ENCODE data around the gene PAK1.

Gene PAK1

GRCh38 chr11:77435972-77436371, 37.9 kb downstream of the PAK1 start:
- no peak for DNase-seq (ENCODE audit: low spot score)

- DNase-seq (ENCODE audit: low spot score) = no peak
Measured at GRCh38 chr11:77431813-77432212, 42.1 kb downstream of the PAK1 start.

- no peak for DNase-seq (ENCODE audit: low spot score)
Measured at GRCh38 chr11:77428598-77428997, 45.3 kb downstream of the PAK1 start.

DNA sequence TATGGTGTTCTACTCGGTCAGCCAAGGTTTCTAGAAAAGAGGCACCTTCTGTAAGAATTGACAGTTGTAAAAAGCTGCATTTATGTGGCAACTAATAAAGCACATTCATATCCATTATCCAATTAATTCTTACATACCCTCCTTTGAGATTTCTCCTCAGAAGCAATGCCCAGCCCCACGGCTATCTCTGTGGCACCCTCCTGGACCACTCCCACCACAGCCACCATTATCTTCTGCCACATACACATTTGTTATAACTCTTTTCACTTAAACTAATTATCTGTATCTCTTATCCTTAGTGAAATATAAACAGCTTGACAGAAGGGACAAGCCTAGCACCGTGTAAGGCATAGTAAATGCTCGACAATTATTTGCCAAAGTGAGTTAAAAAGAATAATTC, 48.5 kb downstream of the PAK1 start:
- DNase-seq (ENCODE audit: low spot score) = no peak

GRCh38 chr11:77424644-77425043, 49.2 kb downstream of the PAK1 start:
- no peak for DNase-seq (ENCODE audit: low spot score)

- no peak for DNase-seq (ENCODE audit: low spot score)
Measured at GRCh38 chr11:77423624-77424023, 50.3 kb downstream of the PAK1 start.

- DNase-seq (ENCODE audit: low spot score) = no peak
Measured at GRCh38 chr11:77422687-77423086, 51.2 kb downstream of the PAK1 start.

- DNase-seq (ENCODE audit: low spot score) = no peak
Measured at GRCh38 chr11:77421041-77421723, 52.7 kb downstream of the PAK1 start.

DNA sequence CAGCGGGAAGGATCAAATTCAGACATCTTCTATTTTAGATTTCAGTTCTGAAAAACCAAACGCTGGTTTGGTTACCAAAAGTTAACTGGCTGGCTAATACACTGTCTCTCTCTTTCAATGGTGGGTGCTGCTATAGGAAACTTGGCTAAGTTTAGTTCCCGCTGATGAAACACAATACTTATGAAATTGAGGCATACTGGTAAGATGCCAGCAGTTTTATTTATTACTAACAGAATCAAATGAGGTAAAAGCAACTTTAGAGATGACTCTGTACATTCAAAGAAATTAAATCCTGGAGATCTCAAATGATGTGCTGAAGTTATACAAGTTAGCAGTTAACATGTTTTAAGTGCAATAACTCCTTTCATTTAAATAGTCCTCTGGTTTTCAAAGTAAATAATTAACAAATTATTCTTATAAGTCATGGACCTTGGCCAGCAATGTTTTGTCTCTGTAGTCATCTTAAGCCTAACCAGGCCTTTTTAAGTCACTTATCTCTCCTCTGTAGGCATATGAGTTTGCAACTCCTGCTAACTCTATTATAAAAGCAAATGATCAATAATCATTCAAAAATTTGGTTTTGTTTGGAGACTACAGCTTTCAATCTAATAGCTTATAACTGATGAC, 54.8 kb downstream of the PAK1 start:
- DNase-seq (ENCODE audit: low spot score) = no peak

GRCh38 chr11:77418155-77418970, 55.5 kb downstream of the PAK1 start:
- no peak for DNase-seq (ENCODE audit: low spot score)

DNA sequence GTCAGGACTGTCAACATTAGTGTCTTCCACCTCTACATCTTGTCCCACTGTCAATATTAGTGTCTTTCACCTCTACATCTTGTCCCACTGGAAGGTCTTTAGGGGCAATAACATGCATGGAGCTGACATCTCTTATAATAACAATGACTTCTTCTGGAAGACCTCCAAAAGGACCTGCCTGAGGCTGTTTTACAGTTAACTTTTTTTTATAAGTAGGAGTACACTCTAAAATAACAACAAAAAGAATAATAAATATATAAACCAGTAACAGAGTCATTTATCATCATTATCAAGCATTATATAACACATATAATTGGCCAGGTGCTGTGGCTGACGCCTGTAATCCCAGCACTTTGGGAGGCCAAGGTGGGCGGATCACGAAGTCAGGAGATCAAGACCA, 57.5 kb downstream of the PAK1 start:
- no peak for DNase-seq (ENCODE audit: low spot score)

DNA sequence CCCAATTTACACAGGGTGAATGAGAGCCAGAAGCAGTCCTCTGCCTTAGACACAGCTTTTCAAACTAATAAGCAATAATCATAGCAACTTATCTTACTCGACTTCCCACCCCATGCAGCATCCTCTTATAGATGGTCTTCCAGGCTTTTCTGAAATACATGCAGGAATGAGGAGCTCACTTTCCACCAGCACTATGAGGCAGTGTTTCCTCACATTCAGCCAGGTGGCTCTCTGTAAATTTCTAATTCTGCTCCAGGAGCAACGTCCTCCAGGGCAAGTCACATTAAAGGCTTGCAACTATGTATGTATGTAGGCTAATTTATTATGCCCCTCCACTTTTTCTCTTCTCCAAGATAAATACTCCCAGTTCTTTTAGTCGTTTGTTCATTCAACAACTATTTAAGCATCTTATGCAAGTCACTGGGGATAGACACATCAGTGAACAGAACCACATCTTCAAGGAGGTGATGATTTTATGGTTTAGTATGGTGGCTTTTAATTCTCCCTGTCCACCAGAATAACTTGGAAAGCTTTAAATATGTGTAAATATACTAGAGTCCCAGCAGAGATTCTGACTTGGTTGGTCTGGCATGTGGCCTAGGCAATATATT, 59.9 kb downstream of the PAK1 start:
- DNase-seq (ENCODE audit: low spot score) = no peak

- DNase-seq (ENCODE audit: low spot score) = no peak
Measured at GRCh38 chr11:77412814-77413213, 61.1 kb downstream of the PAK1 start.

DNA sequence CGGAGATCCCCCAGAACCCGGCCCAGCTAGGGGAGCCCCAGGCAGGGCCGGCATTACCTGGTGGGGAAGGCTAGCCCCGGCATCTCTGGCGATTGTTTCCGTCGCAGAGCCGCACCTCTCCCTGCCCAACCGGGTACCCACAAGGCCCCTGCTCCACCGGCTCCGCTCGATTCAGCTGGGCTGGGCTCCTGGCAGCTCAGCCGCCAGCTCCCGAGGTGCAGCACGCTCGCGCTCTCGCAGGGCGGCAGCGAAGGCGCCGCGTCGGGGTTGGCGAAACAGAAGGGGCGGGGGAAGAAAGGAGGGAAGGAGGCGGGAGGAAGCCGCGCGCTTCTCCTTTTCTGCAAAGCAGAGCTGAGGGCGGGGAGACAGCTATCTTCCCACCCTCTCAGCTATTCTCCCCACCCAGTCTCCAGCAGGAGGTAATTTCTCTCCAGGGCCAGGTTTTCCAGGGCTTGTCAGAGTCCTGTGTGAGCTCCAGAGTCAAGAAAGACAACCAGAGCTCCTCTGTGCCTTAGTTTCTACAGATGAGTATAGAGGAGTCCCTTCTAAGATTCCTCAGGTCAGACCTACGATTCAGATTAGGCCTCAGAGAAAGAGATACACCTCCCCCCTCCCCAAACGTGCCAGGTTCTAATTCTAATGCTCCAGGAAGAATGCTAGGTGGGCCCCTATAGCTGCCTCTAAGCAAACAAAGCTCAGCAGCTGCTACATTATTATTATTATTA, 62.0 kb downstream of the PAK1 start:
- DNase-seq (ENCODE audit: low spot score) = peak; percentile 70

DNA sequence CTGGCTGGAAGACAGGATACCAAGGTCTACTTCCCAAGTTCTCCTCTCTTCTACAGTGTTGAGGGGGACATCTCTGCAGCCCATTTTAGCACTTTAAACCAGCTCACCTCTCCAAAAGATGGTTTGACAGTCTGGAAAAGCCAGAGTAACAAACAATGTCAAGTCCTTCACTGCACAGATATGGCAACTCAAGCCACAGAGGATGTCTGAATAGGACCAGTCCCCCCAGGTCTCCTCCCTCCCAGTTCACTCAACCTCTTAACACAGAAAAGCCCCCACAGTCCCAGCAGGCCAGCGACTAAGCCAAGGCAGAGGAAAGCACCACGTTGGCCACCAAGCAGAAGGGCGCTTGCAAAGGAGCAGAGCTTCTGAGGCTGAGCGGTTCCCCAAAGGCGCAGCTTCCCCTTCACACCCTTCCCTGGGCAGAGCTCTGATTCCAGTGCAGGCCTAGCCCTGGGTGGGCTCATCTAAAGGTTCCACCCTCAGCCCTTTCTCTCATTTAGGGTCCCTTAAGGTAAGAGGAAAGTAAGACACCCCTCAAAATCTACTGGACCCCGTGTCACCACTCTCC, 62.7 kb downstream of the PAK1 start:
- no peak for DNase-seq (ENCODE audit: low spot score)

DNA sequence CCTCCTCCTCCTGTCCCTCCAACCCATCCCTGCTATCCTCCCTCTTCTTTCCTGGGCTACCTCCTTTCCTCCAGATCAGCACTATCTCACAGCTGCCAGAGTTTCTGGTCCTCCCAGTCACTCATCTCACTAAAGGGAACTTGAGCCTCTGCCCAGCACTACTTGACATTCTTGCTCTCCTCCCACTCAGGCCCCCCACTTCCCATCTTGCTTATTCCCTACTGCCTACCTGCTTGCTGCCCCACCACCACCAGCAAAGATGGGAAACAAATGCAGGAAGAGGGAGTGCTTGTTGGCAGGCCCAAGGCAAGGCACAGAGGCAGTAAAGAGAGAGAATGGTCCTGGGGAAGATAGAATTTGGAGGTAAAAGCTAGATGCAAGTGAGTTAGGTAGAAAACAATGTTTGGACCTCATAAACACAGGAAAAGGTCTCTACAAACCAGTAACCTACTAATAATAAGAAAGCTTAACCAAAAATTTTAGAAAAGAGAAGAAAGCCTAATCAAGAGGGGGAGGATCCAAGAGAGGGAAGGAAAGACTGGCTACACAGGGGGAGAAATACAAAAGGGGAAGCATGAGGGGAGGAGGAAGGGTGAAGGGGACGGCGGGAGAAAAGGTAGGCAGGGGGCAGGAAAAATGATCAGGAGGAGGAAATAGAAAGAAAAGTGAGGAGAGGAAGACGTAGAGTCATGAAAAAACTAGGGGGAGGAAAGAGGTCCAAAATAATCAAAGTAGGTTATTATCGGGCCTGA, 63.6 kb downstream of the PAK1 start:
- no peak for DNase-seq (ENCODE audit: low spot score)

- DNase-seq (ENCODE audit: low spot score) = no peak
Measured at GRCh38 chr11:77409046-77409445, 64.8 kb downstream of the PAK1 start.

- DNase-seq (ENCODE audit: low spot score) = no peak
Measured at GRCh38 chr11:77407613-77408012, 66.3 kb downstream of the PAK1 start.

GRCh38 chr11:77406396-77406795, 67.5 kb downstream of the PAK1 start:
- DNase-seq (ENCODE audit: low spot score) = no peak

- DNase-seq (ENCODE audit: low spot score) = no peak
Measured at GRCh38 chr11:77403211-77403610, 70.7 kb downstream of the PAK1 start.

GRCh38 chr11:77402218-77402556, 71.7 kb downstream of the PAK1 start:
- no peak for DNase-seq (ENCODE audit: low spot score)

Data from CD4-positive, alpha-beta T cell treated with Interleukin-15 for 4 hours (primary cell).